Tibial nerve (tissue), 4 donors: Measurements from ENCODE around the gene TFF3.

ENCODE experiments used
- CTCF ChIP-seq, 5 experiments: fragments of 200-600 bp in 3 of 5; fragments of 450-650 bp in 2 of 5; sonication (generic) in 3 of 5; IDR thresholded peaks; one replicate each; pipeline ENCODE4 v1.5.1; 2016 to 2019; ENCODE audit warnings: antibody characterized with exemption in 5 of 5, mild to moderate bottlenecking in 3 of 5, moderate library complexity in 2 of 5
- EP300 ChIP-seq, 2 donors: sonication (generic); formaldehyde crosslinking; IDR thresholded peaks; one replicate each; pipeline ENCODE4 v1.6.1; 2017; ENCODE audit warnings: antibody characterized with exemption in 2 of 2, mild to moderate bottlenecking in 1 of 2
- POLR2A ChIP-seq, 2 donors: fragments of 450-650 bp; IDR thresholded peaks; one replicate each; pipeline ENCODE4 v1.6.1; 2017; ENCODE audit warnings: antibody characterized with exemption in 2 of 2, mild to moderate bottlenecking in 2 of 2, moderate library complexity in 2 of 2

- TF ChIP-seq CTCF (IDR thresholded peaks at IDR 0.05) (peak; percentile 57 to 70 (median 69)), POLR2A (IDR thresholded peaks at IDR 0.05) (no peak), EP300 (IDR thresholded peaks at IDR 0.05) (no peak)
Measured at GRCh38 chr21:42309753-42310213, 5.4 kb downstream of the TFF3 start.
